Measurements from ENCODE around the gene PTGDS.
A peak's percentile ranks its signal among the peaks of the same experiment; 100 is the strongest.
"Not testable (repeated sequence)": the region's sequence is repeated elsewhere in the genome, so short reads cannot be mapped to it uniquely, and the experiment has no call there.

GRCh38 chr9:137004285-137004684 lies 27.0 kb downstream of the PTGDS start:
- peak in 5 of 6 experiments; percentile 13 to 67 (median 52) for TF ChIP-seq CTCF (IDR thresholded peaks at IDR 0.05)
- not testable (repeated sequence) for TF ChIP-seq POLR2A (IDR thresholded peaks at IDR 0.05)
